Skin of body (tissue), 2 donors: ENCODE data around the gene MED25. TPM values are rescaled to one million over a fixed set of nuclear protein-coding genes. Genes with fewer than 3 reads are reported as not detected.

Source experiments
- DNase-seq: peaks from one replicate; lab custom pipeline; 2025; lab: John Stamatoyannopoulos, UW
- total RNA-seq: library from RNA; depleted of rRNA; stranded (reverse); fragments of >200 nt; gene quantifications from one replicate; pipeline ENCODE4 v1.2.3, GENCODE V29; 2014

Gene MED25
- total RNA-seq, 1 donor from 2014 or later = 17.4 TPM

DNA sequence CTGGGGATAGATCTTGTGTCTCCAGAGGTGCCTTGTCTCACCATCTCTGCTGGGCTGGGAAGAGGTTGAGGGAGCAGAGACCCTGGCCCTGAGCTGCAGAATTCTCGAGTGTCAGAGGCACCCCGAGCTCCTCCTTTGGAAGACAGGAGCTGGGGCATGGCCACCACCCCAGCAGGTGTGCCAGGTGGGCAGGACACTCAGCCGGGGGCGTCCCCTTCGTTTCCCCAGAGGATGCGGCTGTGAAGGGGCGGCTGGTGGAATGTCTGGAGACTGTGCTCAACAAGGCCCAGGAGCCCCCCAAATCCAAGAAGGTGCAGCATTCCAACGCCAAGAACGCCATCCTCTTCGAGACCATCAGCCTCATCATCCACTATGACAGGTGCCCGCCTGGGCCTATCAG lies 19.5 kb upstream of the MED25 start:
- no peak for DNase-seq

DNA sequence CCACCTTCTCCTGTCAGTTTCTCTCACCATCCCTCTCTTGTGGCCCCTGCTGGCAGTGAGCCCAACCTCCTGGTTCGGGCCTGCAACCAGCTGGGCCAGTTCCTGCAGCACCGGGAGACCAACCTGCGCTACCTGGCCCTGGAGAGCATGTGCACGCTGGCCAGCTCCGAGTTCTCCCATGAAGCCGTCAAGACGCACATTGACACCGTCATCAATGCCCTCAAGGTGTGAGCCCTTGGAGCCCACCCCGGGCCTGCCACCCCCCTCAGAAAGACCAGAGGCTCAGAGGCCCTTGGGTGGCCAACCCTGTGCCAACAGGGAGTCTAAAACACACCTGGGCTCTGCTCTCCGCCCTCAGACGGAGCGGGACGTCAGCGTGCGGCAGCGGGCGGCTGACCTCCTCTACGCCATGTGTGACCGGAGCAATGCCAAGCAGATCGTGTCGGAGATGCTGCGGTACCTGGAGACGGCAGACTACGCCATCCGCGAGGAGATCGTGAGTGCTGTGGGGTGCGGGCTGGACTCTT lies 18.8 kb upstream of the MED25 start:
- no peak for DNase-seq

DNA sequence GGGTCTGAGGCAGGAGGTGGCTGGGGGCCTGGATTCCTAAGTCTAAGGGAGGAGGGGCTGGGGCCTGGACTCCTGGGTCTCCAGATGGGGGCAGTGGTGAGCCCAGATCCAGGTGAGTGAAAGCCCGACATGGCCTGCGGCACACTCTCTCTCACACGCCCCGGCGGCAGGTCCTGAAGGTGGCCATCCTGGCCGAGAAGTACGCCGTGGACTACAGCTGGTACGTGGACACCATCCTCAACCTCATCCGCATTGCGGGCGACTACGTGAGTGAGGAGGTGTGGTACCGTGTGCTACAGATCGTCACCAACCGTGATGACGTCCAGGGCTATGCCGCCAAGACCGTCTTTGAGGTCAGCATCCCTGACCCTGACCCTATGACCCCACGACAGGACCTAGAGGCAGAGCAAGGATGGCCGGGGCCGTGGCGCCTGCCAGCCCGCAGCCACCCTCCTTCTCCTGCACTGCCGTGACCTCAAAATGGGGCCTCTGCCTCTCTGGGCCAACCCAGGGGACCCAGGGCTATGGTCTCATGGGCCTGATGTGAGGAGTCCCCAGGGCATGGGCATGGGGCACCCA lies 18.2 kb upstream of the MED25 start:
- no peak for DNase-seq

DNA sequence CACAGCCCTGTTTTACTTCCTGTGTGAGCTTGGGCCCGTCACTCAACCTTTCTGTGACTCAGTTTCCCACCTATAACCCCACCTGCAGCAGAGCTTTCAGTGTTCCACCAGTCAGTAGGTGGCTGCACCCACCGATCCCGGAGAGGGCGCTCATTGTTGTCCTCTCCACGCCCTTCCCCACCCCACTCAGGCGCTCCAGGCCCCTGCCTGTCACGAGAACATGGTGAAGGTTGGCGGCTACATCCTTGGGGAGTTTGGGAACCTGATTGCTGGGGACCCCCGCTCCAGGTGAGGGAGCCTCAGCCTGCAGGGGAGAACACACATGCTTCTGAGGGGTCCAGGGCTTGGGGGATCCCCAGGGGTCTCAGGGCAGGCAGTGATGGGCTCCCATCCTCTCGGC lies 17.3 kb upstream of the MED25 start:
- DNase-seq = no peak

DNA sequence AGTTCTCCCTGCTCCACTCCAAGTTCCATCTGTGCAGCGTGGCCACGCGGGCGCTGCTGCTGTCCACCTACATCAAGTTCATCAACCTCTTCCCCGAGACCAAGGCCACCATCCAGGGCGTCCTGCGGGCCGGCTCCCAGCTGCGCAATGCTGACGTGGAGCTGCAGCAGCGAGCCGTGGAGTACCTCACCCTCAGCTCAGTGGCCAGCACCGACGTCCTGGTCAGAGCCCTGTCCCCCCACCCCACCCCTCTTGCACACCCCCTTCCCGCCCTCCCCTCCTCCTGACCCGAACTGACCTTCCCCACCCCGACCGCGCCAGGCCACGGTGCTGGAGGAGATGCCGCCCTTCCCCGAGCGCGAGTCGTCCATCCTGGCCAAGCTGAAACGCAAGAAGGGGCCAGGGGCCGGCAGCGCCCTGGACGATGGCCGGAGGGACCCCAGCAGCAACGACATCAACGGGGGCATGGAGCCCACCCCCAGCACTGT lies 16.6 kb upstream of the MED25 start:
- no peak for DNase-seq

DNA sequence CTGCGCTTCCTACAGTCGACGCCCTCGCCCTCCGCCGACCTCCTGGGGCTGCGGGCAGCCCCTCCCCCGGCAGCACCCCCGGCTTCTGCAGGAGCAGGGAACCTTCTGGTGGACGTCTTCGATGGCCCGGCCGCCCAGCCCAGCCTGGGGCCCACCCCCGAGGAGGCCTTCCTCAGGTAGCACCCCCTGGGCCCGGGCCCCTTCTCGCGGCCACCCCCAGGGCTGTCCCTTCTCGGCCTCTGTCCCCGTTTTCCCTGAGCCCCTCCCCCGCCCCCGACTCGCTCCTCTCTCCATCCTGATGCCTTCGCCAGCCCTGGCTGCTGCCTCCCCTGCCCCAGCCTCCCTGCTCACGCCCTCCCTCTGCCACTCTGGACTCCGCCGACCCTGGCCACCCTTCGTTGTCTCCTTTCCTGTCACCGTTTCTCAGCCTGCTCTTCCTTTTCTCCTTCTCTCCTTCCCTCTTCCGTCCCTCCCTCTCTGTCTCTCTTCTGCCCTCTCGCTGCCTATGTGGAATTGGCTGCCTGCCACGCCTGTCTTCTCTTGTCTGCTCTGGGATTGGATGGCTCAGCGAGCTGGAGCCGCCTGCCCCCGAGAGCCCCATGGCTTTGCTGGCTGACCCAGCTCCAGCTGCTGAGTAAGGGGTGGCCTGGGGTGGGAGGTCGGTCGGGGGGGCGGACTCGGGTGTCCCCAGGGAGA lies 16.0 kb upstream of the MED25 start:
- DNase-seq = peak; percentile 87

DNA sequence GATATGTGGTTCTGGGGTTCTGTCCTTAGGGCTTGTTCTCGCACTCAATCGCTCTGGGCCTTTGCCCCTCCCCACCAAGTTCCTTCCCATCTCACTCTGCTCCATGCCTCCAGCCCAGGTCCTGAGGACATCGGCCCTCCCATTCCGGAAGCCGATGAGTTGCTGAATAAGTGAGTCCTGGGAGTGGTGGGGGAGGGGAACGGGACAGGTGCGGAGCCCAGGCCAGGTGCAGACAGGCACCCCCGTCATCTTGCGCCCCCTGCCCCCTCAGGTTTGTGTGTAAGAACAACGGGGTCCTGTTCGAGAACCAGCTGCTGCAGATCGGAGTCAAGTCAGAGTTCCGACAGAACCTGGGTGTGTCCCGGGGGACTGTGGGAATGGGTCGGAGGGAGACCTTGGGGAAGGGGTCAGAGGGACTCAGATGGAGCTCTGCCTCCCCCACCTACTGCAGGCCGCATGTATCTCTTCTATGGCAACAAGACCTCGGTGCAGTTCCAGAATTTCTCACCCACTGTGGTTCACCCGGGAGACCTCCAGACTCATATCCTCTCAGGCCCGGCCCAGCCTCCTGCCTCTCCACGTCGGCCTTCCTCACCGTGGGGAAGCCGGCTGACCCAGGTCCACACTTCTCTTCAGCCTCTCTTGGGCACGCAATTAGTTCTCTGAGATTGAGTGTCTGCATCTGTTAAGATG lies 15.1 kb upstream of the MED25 start:
- no peak for DNase-seq

DNA sequence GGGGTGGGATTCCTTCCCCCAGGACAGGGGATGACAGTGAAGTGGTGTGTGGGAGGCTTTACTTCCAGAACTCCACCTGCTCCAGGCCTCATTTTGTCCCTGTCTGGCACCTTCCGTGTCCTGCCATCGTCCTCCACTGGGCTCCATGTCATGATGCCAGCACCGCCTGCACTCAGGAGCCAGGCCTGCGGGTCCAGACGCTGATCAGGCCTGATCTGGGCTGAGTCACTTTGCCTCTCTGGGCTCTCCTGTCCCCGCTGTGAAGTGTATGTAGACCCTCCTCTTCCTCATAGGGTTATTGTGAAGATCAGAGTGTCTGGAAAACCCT lies 14.6 kb upstream of the MED25 start:
- no peak for DNase-seq

DNA sequence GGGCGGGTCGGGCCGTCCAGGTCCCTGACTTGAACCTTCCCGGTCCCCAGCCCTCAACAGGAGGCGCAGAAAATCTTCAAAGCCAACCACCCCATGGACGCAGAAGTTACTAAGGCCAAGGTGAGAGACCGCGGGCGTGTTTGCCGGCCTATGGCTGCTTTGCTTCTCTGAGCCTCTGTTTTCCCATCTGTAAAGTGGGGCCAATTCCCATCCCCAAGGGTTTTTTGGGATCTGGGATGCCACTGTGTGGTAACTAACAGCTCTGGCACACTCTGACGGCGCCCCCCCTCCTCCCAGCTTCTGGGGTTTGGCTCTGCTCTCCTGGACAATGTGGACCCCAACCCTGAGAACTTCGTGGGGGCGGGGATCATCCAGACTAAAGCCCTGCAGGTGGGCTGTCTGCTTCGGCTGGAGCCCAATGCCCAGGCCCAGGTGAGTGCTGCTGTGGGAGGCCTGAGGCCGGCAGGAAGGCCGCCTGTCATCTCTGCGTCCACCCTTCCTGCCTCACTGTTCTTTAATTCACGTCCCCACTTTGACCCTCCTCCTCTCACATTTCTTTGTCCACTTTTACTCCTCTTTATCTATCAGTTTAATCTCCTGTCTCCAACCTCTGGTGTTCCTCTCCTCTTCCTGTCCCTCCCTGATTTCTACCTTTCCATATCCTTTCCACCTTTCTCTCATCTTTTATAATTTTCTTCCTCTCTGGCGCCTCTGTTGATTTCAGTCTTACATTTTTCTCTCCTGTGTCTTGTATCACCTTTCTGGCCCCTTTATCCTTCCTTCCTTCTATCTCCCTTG lies 12.1 kb upstream of the MED25 start:
- DNase-seq = no peak

DNA sequence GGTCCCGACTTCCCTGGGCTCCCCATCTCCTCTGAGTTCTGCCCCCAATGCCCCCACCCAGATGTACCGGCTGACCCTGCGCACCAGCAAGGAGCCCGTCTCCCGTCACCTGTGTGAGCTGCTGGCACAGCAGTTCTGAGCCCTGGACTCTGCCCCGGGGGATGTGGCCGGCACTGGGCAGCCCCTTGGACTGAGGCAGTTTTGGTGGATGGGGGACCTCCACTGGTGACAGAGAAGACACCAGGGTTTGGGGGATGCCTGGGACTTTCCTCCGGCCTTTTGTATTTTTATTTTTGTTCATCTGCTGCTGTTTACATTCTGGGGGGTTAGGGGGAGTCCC lies 11.5 kb upstream of the MED25 start:
- no peak for DNase-seq

DNA sequence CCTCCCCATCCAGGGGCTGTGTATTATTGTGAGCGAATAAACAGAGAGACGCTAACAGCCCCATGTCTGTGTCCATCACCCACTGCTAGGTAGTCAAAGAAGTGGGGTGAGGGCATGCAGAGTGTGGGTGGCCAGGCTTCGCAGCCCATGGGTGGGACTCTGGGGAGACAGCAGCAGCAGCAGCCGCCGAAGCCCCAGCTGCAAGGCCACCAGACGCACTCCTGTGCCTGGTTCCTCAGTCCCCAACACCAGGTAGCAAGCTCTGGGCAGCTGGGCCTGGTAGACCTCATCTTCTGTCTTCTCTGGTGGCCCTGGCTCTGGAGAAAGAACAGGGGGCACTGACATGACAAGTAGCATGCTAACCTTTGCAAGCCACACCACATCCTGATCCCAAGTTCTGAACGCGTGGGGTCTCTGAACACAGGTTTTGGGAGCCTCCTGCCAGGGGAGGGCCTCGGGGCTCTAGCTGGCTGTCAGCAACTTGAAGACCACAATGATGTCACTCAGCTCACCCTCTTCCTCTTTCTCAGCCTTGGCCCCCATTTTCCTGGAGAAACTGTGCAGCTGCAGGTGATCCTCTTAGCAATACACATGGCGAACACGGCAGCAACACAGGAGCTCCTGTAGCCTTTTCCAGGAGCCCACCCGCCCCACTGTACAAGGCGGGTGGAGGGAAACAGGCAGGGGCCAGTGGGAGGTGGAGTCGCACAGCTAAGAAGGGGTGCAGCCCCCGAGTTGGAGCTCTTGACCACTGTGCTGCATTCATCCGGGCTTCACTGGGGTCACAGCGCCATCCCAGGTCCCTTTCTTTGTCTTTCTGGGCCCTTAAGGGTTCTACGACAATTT lies 10.8 kb upstream of the MED25 start:
- DNase-seq = no peak

DNA sequence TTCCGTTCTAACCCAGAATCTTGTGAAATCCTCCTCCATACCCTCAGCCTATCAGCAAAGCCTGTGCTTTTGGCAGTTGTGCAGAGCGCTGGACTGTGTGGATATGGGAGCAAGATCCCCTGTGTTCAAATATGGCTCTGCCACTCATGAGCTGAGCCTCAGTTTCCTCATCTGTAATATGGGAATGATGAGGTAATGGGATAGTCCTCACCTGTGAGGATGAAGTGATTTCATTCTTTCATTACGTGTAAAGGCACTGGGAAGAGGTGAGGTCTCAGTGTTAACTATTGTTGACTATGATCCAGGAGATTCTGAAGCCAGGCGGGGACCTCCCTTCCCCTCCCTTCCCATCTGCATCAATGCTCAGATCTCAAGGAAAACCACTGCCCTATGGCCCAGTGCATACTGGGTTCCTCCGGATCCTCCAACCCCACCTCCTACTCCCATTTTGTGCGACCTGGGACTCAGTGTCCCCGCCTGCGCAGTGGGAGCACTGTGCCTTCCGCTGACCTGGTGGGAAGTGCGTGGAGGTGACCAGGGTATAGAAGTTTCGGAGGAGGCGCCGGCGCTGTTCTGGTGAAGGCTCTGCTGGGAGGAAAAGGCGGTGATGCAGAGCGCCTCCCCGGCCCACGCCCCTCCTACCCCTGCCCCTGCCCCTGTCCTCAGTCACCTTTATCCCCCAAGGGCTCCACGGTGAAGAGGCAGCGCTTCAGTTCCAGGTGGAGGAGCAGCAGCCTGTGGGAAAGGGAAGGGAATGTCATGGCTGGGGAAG lies 10.0 kb upstream of the MED25 start:
- DNase-seq = no peak

DNA sequence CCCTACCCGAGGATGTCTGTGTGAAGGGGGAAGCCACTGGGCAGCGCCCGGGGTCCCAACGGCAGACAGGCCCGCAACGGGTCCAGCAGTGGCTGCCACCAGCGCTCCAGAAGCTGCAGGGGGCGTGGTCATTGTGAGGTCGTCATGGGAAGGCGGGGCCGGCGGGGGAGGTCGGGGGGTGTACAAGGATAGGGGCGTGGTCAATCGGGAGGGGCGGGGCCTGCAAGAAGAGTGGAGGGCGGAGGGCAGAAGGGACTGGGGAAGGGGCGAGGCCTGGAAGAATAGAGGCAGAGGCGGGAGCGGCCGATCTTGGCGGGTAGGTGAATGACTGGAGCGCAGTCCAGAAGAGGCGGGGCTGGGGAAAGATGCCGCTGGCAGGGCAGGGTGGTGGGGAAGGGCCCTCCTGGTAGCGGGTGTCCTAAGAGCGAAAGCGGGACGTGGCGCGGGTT lies 9.4 kb upstream of the MED25 start:
- DNase-seq = peak; percentile 70

DNA sequence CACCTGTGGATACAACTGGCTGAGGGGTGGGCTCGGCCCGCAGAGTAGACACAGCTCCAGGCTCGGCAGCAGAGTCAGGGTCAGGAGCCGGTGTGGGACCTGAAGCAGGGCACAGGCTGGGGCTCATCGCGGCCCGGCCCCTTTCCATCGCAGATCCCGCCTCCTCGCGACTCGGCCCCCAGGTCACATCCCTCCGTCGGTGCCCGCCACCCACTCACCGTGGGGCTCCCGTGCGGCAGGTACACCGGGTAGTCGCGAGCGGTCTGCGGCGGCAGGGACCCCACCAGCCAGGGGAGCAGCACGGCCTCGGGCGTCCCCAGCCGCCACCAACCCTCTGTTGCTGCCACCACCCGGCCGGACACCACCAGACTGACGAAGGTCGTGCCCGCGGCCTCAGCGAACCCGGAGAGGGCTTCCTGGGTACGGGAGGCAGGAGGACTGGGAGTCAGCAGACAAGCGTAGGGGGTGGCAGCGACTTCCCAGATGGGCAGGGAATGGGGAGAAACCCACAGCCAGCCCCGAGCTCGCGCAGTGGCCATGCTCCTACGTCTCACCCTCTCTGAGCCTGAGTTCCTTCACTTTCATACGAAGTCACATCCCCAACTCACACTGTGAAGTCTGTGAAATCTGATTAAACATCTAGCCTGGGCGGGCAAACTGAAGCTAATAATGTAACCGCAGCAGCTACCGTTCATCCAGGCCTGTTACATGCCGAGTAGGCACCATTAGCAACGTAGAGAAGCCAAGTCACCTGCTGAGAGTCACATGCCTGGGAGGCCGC lies 8.7 kb upstream of the MED25 start:
- DNase-seq = no peak

DNA sequence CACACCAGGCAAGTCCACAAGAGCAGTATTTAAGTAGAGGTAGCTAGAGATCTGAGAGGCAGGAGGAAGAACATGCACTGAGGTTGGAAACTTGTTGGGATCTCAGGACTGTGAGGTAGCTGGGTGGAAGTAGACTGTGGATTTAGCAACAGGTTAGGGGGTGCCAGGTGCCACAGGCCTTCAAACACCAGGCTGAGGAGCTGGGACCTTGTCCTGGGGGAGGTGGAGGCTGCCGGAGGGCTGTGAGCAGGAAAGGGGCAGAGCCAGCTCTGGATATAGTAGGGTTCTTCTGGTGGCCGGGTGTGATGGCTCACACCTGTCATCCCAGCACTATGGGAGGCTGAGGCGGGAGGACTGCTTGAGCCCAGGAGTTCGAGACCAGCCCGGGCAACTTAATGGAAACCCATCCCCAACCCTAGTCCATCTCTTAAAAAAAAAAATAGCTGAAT lies 8.1 kb upstream of the MED25 start:
- no peak for DNase-seq

DNA sequence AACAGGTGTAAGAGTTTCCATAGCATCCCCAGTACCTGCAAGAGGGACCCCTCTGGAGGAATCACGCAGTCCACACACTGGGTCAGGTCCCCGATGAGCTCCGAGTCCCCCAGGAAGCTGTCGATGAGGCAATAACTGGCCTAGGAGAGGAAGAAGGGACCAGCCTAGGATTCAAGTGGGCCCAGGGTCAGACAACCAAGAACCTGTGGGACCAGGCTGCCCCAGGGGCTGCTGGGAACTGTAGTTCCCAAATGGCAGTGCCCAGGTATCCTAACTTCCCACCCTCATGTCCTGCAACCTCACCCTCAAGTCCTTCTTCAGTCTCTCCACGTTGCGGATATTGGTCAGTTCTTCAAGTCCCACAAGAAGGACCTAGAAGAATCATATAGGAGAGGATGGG lies 6.8 kb upstream of the MED25 start:
- no peak for DNase-seq

DNA sequence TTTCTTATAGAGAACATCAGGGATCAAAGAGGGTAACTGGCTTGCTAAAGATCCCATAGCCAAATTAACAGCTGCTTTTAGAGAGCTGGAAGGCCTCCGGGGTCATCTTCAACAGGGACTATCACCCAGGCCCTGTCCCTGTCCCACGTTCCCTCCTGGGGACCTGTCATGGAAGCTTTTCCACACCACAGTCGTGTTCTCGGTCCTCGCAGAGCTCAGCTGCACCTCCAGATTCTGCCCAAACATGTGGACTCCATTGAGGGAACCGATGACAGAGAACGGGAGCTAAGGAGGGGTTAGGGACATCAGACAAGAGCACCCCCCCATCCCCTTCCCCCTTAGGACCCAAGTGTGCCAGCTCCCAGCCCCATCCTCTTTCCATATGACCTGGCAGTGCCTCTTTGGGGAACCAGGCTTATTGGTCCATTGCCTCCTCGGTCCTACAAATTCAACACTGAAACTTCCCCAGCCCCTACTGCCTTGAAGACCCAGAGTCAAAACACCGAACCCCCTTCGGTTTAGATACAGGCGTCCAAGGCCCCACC lies 5.6 kb upstream of the MED25 start:
- peak; percentile 70 for DNase-seq

DNA sequence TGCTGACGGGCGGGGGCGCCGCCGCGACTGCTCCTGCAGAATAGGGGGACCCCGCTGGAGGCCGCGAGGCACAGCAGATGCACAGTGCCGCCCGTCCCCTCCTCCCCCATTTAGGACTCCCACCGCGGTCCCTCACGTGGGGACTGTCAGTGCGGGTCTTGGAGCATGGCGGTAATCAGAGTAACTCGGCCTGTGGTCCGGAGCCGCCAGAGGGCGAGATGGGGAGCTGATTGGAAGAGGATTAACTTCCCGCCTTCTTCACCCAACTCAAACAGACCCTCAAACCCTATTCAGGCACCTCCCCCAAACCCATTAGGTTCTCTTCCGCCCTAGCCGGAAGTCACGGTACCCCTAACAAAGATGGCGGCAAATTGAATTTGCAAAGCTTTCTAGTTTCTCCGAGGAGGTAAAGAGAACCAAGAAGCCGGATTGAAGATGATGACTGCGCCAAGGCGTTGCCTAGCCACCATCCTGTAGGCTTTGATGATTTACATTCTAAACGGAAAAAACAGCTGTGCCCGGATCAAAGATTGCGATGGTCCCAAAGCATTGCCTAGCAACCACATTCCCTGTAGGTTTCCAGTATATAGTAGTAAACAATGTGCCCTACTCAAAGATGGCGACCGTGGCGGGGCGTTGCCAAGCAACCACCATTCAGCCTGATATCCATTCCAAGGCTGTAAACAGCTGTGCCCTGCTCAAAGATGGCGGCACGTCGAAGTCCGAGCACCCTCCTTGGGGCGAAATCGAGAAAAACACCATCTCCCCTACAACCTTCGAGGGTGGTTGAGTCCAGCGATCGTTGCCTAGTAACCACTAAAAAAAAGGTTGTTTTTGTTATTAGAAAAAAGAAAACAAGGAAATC lies 4.9 kb upstream of the MED25 start, which contains the start of gene FUZ:
Gene FUZ, minus strand, starts transcription at position 296 of the 865 bp plus-strand sequence. Its CDS starts 186 bp downstream, at position 110.
- peak; percentile 99 for DNase-seq
